Neural crest cell (in vitro differentiated cells): ENCODE data around the gene CLSTN2. TPM values are rescaled to one million over a fixed set of nuclear protein-coding genes. Genes with fewer than 3 reads are reported as not detected.

Source experiments
- DNase-seq: peaks from one replicate; pipeline ENCODE4 v3.0.0; 2021; ENCODE audit warnings: low read depth, mixed read lengths, low spot score
- H3K27ac Mint-ChIP-seq: one replicate; pipeline ENCODE4 v1.8.0; 2021; ENCODE audit warnings: mild to moderate bottlenecking, mixed read lengths; ENCODE audit not compliant: unreplicated experiment
- H3K27me3 Mint-ChIP-seq: 2 replicates; pipeline ENCODE4 v1.8.0; 2021; ENCODE audit warnings: low read depth, mild to moderate bottlenecking, mixed read lengths
- H3K36me3 Mint-ChIP-seq: 2 replicates; pipeline ENCODE4 v1.8.0; 2021; ENCODE audit warnings: low read depth, mild to moderate bottlenecking, mixed read lengths
- H3K4me1 Mint-ChIP-seq: 2 replicates; pipeline ENCODE4 v1.8.0; 2021; ENCODE audit warnings: mixed read lengths
- H3K4me3 Mint-ChIP-seq: one replicate; pipeline ENCODE4 v1.8.0; 2021; ENCODE audit warnings: mild to moderate bottlenecking, mixed read lengths
- H3K9me3 Mint-ChIP-seq: 2 replicates; pipeline ENCODE4 v1.8.0; 2021; ENCODE audit warnings: mixed read lengths
- CTCF ChIP-seq: fragments of 200-600 bp; sonication (generic); conservative IDR thresholded peaks from 2 replicates; pipeline ENCODE4 v1.5.0; 2021; ENCODE audit warnings: antibody characterized with exemption, mild to moderate bottlenecking
- total RNA-seq: library from RNA; stranded (reverse); gene quantifications from 2 replicates; pipeline ENCODE4 v1.2.1, GENCODE V29; 2021

CLSTN2 gene
- total RNA-seq, 1 donor from 2014 or later: 1.9 TPM

- Mint-ChIP-seq H3K36me3 (no peaks in the 10 kb centered on the region), H3K27me3 (no peaks in the 10 kb centered on the region), H3K4me1 (peaks cover 24% of the 10 kb centered on the region), H3K4me3 (no peak overlapping the region), H3K27ac (no peak overlapping the region), H3K9me3 (no peaks in the 10 kb centered on the region)
- DNase-seq: no peak
- no peak for TF ChIP-seq CTCF
Observed at GRCh38 chr3:140146668-140147067, 211.7 kb downstream of the CLSTN2 start.

- DNase-seq: no peak
- Mint-ChIP-seq H3K27ac (no peak overlapping the region), H3K4me3 (no peak overlapping the region), H3K27me3 (no peaks in the 10 kb centered on the region), H3K36me3 (no peaks in the 10 kb centered on the region), H3K4me1 (peaks cover 22% of the 10 kb centered on the region), H3K9me3 (no peaks in the 10 kb centered on the region)
- no peak for TF ChIP-seq CTCF
Observed at GRCh38 chr3:140147965-140148490, 213.0 kb downstream of the CLSTN2 start.

GRCh38 chr3:140148824-140149390 lies 213.9 kb downstream of the CLSTN2 start:
- Mint-ChIP-seq H3K27me3 (no peaks in the 10 kb centered on the region), H3K27ac (no peak overlapping the region), H3K36me3 (no peaks in the 10 kb centered on the region), H3K9me3 (no peaks in the 10 kb centered on the region), H3K4me1 (peaks cover 13% of the 10 kb centered on the region), H3K4me3 (no peak overlapping the region)
- TF ChIP-seq CTCF: no peak
- DNase-seq: no peak

GRCh38 chr3:140151321-140151720 lies 216.3 kb downstream of the CLSTN2 start:
- H3K27ac Mint-ChIP-seq: no peak overlapping the region
- no peaks in the 10 kb centered on the region for H3K9me3 Mint-ChIP-seq
- DNase-seq: no peak
- H3K4me3 Mint-ChIP-seq: no peak overlapping the region
- no peaks in the 10 kb centered on the region for H3K4me1 Mint-ChIP-seq
- TF ChIP-seq CTCF: no peak
- H3K36me3 Mint-ChIP-seq: no peaks in the 10 kb centered on the region
- no peaks in the 10 kb centered on the region for H3K27me3 Mint-ChIP-seq

GRCh38 chr3:140152851-140153639 lies 218.1 kb downstream of the CLSTN2 start:
- no peaks in the 10 kb centered on the region for H3K4me1 Mint-ChIP-seq
- H3K27ac Mint-ChIP-seq: no peak overlapping the region
- no peaks in the 10 kb centered on the region for H3K27me3 Mint-ChIP-seq
- H3K9me3 Mint-ChIP-seq: peaks cover 3% of the 10 kb centered on the region
- H3K36me3 Mint-ChIP-seq: peaks cover 2% of the 10 kb centered on the region
- TF ChIP-seq CTCF: no peak
- no peak for DNase-seq
- no peak overlapping the region for H3K4me3 Mint-ChIP-seq
